HG02610 (cell line): ENCODE measurements around the gene COX8A.

ENCODE experiments used
- ATAC-seq: cut with Tn5 transposase; IDR thresholded peaks from one replicate; pipeline ENCODE4 v1.9.1; 2021; ENCODE audit warnings: mild to moderate bottlenecking, moderate library complexity; ENCODE audit not compliant: unreplicated experiment

The COX8A gene

DNA sequence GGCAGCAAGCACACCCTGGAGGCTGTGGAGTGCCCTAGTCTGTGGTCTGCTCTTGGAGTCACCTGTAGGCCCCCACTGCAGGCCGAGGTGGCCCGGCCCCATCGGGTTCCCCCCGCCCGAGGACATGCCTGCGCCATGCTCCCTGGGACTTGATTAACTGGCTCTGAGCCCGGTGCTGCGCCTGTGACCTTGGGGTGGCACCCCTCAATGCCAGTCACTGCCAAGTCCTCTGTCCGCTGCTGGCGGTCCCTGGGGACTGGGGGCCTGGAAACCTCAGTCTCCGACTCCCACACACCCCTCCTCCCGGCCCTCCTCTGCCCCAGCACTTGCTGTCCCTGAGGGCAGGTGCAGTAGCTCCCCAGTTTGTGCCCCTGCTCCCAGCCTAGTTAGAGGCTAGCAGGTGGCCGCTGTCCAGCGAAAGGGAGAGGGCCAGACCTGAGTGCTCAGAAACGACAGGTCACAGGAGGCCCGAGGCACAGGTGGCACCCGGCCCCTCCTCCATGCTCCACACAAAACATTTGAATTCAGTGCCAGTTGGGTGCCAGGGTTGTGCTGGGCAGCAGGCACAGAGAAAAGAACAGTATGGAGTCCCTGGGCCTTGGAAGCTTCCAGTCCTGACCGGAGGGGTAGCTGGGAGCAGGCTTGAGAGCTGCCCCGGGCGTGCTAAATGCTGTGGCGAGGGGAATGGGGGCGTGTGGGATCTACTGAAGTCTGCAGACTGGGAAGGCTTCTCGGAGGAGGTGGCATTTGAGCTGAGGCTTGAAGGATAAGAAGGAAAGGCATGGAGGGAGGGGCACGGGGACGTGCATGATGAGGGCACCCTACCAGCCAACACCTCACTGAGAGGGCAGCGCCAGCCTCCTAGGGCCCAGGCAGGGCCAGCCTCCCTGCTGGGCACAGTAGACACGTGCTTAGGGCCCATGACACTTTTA, 45.0 kb downstream of the COX8A start:
- no peak for ATAC-seq

DNA sequence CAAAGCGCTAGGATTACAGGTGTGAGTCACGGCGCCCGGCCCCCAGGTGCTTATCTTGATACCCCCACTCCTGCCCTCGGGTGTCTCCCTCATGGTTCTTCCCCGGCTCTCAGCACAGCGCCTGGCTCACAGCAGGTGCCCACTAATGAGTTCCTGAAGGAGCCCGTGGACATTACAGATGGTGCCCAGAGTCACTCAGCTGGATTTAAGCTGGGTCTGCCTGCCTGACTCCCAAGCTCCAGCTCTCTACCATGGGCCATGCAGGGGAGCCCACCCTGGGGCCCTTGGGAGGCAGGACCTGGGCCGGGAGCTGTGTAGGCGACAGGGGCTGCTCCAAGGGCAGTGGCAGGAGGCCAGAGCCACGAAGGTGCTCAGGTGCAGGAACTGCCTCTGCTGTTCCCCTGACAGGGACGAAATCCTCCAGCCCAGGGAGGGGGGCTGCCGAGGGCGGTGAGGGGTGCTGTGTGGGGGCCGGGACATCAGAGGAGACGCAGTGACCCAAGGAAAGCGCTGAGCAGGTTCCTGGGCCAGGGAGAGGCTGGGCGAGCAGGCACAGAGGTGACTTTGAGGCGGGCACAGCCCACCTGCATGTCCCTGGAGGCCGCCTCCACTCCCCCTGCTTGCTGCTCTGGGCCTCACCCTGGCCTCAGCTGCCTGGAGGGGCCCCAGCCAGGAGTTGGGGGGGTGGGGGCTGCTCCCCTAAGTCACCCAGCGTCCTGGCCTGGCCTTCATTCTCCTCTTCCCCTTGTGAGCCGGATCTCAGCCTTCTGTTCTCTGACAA, 46.7 kb downstream of the COX8A start:
- no peak for ATAC-seq

DNA sequence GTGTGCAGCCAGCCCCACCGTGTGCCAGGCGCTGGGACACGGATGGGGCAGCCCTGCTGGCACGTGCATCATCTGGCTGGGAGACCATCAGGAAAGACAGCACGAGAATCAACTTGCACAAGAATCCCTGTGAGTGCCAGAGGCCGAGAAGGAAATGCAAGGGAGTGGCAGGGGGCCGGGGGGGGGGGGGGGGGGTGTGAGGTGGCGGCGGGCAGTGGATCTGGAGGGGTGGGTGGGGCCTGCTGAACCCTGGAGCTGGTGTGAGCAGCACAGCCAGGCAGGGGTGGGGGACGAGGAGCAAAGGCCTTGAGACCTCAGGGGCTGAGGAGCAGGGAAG, 47.3 kb downstream of the COX8A start:
- ATAC-seq, result no peak

DNA sequence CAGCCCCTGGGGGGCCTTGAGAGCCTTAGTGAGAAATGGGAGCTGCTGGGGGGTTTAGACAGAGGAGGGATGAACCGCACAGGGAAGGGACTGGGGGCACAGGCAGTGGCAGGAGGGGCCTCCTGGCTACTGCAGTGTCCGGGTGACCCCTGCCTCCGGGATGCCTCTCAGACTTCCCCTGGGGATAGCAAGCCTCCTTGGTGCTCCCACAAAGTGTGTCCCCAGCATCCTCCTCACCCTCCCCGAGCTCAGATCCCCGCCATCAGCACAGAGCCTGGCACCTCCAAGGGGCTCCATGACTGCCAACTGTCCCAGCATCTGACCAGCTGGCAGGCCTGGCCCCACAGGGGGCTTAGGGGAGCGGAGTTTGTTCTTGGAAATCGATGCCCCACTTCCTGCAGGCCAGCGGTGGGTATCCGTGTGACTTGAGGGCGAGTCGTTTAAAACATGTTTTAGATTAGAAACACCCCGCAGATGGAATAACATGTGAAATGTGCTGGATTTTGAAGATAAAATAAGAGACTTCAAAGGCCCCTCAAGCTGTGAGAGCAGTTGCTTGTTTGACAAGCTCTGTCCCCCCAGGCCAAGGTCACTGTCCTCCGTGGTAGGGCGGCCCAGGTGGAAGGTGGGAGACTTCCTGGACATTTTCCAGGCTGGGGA, 47.8 kb downstream of the COX8A start:
- ATAC-seq, result no peak

DNA sequence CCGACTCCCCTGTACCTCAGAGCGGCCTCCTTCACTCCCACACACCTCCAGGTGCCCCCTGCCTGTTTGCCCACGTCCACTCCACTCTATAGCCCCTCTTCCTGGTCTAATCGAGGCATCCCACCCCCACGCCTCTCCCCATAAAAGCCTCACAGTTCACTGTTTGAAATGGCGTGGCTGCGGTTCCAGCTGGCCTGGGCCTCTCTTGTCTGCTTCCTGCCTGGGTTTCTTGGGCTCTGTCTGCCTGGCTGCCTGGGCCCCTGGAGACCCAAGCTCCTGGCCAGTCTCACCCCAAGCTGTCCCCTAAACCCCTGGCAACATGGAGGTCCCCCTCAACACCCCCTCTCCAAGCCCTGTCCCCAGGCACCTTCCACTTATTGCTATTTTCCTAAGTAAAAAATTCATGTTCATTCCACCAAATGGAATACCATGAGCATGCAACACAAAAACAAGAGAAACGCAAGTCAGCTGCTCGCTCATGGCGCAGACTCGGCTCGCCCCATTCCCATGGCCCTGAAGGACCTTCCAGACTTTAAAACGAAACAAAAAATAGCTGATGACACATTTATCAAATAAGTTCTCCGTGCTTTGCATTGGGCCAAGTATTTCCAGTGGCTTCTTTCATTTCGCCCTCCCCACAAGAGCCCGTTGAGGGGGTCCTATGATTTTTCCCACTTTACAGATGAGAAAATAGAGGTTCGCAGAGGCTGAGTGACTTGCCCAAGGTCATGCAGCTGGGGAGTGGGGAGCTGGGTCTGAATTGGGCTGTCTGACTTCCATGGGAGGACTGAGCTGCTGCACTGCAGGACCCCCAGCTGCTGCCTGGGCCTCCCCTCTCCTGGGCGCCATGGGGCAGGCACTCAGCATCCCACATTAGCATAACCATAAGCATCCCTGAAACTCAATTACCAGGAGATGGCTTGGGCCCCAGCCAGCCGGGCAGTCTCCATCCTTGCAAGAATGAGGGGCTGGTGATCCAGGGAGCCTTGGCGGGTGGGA, 49.6 kb downstream of the COX8A start:
- ATAC-seq, result no peak

- ATAC-seq, result no peak
Measured at GRCh38 chr11:64025205-64025604, 50.8 kb downstream of the COX8A start.
